GM15510 (cell line): ENCODE data around the gene SQOR.

Experiments used
- POLR2A ChIP-seq: IDR thresholded peaks from 3 replicates; pipeline ENCODE4 v1.6.1; 2011; ENCODE audit warnings: borderline replicate concordance; ENCODE audit not compliant: insufficient read length; ENCODE audit errors: extremely low read depth

Gene SQOR

DNA sequence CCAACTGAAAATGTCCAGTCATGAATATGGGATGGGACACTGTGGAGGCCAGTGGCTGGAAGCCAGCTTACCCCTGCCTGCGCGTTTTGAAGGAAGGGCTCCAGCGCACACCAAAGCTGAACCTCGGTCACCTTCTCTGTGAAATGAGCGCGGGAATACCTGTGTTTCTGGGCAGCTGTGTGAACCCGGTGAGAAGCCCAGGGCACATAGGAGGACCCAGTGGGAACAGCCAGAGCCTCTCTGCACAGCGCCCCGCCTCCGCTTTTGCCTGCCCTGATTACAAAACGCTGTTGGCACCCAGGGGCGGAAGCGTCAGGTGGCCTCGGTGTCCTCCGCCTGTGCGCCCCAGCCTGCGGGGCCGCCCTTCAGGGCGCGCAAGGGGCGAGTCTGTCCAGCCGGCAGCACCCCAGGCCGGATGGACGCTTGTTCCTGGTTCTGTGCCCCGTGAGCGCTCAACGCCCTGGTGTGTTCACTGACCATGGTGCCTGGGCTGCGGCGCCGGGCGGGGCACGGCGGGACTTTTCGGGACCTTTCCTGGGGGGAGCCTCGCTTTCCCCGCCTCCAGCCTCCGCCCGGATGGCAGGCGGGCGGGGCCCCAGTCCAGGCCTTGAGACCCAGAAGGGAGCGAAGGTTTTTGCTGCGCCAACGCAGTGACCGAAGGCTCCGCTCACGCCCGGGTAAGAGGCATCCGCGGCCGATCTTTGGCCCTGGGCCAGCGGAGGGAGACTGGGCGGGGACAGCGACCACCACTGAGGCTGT is at the start of gene SQOR:
Gene SQOR, plus strand, starts transcription at position 598 of the 759 bp plus-strand sequence. CDS start 23,895 bp downstream, outside the sequence.
- TF ChIP-seq POLR2A, result peak; percentile 77

- TF ChIP-seq POLR2A, result no peak
Observed at GRCh38 chr15:45585069-45585791, 49.6 kb upstream of the SQOR start.

GRCh38 chr15:45586125-45586524 is 48.7 kb upstream of the SQOR start:
- no peak for TF ChIP-seq POLR2A

- no peak for TF ChIP-seq POLR2A
Observed at GRCh38 chr15:45586601-45587094, 48.2 kb upstream of the SQOR start.

DNA sequence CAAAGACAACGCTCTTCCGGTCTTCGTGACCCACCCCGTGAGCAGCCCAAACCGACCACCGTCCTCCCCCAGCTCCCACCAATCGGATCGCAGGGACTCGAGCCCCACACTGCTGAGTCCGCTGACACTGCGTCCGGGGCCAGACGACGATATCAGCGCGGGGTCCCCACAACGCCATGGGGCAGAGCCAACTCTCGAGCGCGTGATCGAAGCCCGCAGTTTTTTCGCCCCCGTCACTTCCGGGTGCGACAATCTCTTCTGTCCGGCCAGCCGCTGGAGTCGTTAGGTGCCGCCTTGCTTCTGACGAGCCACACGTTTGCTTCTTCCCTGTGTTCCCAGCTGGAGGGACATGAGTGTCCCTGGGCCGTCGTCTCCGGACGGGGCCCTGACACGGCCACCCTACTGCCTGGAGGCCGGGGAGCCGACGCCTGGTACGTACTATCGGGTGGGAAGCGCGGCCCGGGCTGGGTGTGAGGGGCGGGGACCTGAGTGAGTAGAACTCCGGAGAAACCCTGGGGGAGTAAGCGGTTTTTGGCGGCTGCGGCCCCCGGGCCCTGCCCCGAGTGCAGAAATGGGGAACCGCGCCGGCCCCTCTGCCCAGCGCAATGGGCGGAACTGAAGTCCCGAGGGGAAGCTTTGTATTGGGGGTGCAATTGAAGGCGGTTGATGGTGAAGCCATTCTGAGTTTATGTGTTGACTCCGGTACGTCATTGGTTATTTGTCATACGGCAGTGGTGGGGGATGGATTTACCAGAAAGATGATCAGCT is 47.5 kb upstream of the SQOR start, which contains the start of gene BLOC1S6:
Gene BLOC1S6, plus strand, starts transcription at position 285 of the 768 bp plus-strand sequence. Its CDS starts 65 bp downstream, at position 350.
- TF ChIP-seq POLR2A, result peak; percentile 92

DNA sequence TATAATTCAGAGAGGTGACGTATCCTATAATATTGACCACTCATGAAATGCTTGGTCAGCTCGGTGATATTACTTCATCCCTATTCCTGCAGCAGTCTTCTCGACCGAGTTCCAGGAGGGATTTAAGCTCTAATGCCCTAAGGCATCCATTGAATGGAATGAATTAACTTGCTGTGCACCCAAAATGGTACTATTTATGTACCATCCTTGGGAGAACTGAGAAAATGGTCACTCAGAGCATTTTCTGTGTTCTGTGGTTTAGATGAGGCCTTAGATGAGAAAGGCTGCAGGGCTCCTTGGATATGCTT is 47.0 kb upstream of the SQOR start:
- no peak for TF ChIP-seq POLR2A

DNA sequence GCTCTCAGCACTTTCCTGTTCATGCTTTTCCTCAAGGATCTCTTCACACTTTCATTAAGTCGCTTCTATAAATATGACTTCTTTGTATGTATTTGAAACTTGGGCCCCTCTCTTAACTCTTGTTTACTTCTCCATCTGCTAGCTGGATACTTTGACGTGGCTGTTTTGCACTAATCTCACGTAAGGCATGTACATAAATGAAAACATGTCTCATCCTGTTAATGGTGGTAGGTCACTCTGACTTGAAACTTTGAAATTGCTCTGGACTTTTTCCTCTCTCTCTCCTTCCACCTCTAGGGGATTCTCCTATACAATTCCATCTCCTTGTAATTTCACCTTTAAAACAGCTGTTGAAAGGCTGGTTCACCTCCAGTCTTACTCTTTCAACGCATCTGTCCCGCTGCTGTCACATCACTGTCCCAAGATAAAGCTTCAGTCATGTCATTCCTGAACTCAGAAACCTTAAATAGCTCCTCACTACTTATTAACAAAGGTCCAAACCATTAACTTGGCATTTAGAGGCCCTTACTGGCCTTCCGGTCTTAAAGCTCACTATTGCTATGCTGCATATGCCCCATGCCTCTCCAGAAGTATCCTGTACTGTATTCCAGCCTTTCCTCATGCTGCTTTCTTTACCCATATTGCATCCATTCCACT is 46.5 kb upstream of the SQOR start:
- TF ChIP-seq POLR2A, result no peak

GRCh38 chr15:45589256-45589655 is 45.6 kb upstream of the SQOR start:
- TF ChIP-seq POLR2A, result no peak

GRCh38 chr15:45594319-45594718 is 40.5 kb upstream of the SQOR start:
- TF ChIP-seq POLR2A, result no peak

DNA sequence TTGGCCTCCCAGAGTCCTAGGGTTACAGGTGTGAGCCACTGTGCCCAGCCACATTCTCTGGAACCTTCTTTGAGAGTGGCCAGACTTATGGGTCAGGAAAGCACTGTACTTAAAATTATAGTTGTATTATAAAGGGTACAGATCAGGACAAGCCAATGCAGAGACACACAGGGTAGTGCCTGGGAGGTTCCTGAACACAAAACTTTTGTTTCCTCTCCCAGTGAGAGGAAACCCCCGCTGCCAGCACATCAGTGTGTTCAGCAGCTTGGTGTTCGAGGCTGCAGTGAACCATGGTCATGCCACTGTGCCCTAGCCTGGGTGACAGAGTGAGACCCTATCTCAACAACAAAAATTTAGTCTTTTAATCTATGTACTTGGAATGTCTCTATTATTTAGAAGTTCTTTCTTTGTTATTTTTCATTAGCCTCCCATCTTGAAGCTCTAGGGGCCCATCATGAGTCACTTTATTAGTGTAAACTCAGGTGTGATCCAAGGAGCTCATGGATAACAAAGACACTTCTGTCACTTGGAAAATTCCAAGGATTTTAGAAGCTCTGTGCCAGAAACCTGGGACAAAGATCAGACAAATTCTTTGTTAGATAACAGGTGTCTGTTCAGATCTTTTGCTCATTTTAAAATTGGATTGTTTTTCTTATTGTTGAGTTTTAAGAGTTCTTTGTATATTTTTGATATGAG is 39.8 kb upstream of the SQOR start:
- no peak for TF ChIP-seq POLR2A

DNA sequence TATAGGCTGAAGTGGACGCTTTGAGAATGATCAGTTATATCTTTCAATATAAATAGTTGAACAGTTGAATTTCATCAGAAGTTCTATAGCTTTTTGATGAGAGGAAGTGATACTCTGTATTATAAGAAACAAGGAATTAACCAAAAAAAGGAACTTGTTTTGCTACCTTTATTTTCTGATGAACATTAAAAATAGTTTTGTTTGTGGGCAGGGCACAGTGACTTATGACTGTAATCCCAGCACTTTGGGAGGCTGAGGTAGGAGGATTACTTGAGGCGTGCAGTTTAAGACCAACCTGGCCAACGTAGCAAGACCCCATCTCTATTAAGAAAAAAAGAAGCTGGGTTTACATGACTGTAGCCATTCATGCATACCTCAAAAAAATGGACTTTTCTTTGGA is 30.9 kb upstream of the SQOR start:
- TF ChIP-seq POLR2A, result no peak

DNA sequence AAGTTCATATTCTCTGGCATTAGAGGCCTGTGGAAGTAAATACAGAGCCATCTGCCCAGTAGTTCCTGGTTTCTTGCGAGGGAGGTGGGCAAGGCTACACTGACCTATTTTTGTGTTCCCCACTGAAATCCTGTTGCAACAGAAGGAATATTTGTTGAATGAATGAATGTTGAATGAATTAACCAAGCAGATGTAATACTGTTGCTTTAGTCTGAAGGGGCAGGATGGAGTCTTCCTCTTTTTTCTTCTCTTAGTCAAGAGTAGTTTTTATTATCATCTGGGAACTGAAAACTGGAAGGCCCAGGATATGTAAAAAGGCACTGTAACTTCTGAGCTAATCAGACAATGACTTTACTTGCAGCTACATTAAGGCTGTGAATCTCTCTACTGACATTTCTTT is 30.5 kb upstream of the SQOR start:
- TF ChIP-seq POLR2A, result no peak

DNA sequence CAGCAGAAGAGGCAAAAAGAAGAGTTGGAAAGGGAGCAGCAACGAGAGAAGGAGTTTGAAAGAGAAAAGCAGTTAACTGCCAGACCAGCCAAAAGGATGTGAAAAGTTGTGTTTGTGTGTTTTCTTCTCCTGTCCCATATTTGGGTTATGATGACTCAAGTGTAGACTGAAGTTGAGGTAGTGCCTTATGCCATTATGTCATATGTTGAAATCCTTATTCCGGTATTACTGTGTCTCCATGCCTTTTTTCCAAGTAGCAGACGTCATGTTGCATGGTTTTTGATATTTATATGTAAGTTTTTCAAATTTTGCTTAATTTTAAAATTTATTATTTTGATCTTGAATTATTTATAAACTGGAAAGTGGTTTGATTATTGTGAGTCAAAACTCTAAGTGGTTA is 28.4 kb upstream of the SQOR start:
- no peak for TF ChIP-seq POLR2A

- TF ChIP-seq POLR2A, result no peak
Observed at GRCh38 chr15:45606841-45607240, 28.0 kb upstream of the SQOR start.
